GM12878 (cell line): ENCODE results near the gene BLACAT1.

Experiments used
- FOS ChIP-seq: IDR thresholded peaks from 3 replicates; pipeline ENCODE4 v1.6.1; 2011; ENCODE audit warnings: borderline replicate concordance; ENCODE audit not compliant: insufficient read length; ENCODE audit errors: extremely low read depth
- HDAC2 ChIP-seq: fragments of 200-600 bp; sonication (generic); IDR thresholded peaks from 2 replicates; pipeline ENCODE4 v1.6.1; 2017
- HDGF ChIP-seq: fragments of 450-650 bp; IDR thresholded peaks from 2 replicates; pipeline ENCODE4 v1.6.1; 2016; ENCODE audit warnings: antibody characterized with exemption
- MTA2 ChIP-seq: fragments of 450-650 bp; IDR thresholded peaks from 2 replicates; pipeline ENCODE4 v1.6.1; 2016; ENCODE audit warnings: low read depth, mild to moderate bottlenecking, moderate library complexity
- MTA3 ChIP-seq: IDR thresholded peaks from 2 replicates; pipeline ENCODE4 v1.6.1; 2012; ENCODE audit warnings: low read length, inconsistent platforms, borderline replicate concordance
- NBN ChIP-seq: fragments of 450-650 bp; IDR thresholded peaks from 2 replicates; pipeline ENCODE4 v1.6.1; 2016
- NR2C2 ChIP-seq: IDR thresholded peaks from 2 replicates; pipeline ENCODE4 v1.6.1; 2011; ENCODE audit warnings: borderline replicate concordance, low read depth; ENCODE audit not compliant: control insufficient read depth, insufficient read length
- POLR2A ChIP-seq: IDR thresholded peaks from 2 replicates; pipeline ENCODE4 v1.6.1; 2011; ENCODE audit warnings: low read depth, mild to moderate bottlenecking, low read length
- POLR2AphosphoS5 ChIP-seq: IDR thresholded peaks from 2 replicates; pipeline ENCODE4 v1.6.1; 2011; ENCODE audit warnings: mild to moderate bottlenecking, low read length, inconsistent platforms
- SIN3A ChIP-seq: IDR thresholded peaks from 2 replicates; pipeline ENCODE4 v1.6.1; 2012; ENCODE audit warnings: low read depth, low read length, improper control_type of control experiment
- TCF12 ChIP-seq: IDR thresholded peaks from 2 replicates; pipeline ENCODE4 v1.6.1; 2011; ENCODE audit warnings: low read depth, mild to moderate bottlenecking, low read length
- TF ChIP-seq, protein P1 (sequence below): fragments of 450-650 bp; IDR thresholded peaks from 2 replicates; pipeline ENCODE4 v1.6.1; 2017; ENCODE audit warnings: mild to moderate bottlenecking
- TF ChIP-seq, protein P2 (sequence below), 3 experiments: IDR thresholded peaks in 2 of 3; conservative IDR thresholded peaks in 1 of 3; 2 replicates each; pipeline ENCODE4 v1.5.1; 2011; ENCODE audit warnings: low read depth in 3 of 3, low read length in 3 of 3, mild to moderate bottlenecking in 3 of 3, control low read depth in 2 of 3, moderate library complexity in 2 of 3, inconsistent platforms in 1 of 3, mixed read lengths in 1 of 3; ENCODE audit not compliant: control insufficient read depth in 2 of 3, insufficient read depth in 1 of 3; ENCODE audit errors: extremely low read depth in 1 of 3

DNA sequence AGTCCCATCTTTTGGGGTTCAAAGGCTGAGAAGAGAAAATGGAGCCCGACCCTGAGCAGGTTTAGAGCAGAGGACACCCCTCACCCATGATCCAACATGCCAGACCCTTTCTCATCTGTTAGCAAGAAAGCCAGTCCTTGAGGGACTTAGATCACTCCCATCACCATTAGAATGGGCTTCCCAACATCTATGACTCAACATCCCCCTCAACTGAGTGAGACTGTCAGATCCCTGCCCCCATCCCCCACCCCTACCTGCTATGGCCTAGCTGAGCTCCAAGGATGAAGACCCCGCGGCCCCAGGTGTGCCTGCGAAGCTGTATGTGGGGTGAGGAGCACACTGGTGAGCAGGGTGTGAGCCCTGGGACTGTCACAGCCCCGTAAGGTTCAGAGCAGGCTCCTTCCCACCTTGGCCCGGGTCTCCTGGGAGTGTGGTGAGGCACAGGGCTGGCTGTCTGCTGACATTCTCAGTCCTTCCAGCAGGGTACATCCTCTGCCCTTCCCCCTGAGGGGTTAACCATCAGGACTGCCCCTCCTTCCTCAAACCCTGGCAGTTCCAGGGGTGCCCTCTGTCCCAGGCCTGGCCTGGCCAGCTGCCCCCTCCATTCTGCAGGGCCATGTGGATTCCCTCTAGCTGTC, 21.4 kb upstream of the BLACAT1 start:
- TF ChIP-seq HDAC2 (no peak), POLR2AphosphoS5 (no peak), TCF12 (no peak), MTA3 (no peak), FOS (no peak), NR2C2 (no peak), SIN3A (no peak), HDGF (no peak), POLR2A (no peak), MTA2 (no peak), NBN (no peak)
- TF ChIP-seq, protein P1, sequence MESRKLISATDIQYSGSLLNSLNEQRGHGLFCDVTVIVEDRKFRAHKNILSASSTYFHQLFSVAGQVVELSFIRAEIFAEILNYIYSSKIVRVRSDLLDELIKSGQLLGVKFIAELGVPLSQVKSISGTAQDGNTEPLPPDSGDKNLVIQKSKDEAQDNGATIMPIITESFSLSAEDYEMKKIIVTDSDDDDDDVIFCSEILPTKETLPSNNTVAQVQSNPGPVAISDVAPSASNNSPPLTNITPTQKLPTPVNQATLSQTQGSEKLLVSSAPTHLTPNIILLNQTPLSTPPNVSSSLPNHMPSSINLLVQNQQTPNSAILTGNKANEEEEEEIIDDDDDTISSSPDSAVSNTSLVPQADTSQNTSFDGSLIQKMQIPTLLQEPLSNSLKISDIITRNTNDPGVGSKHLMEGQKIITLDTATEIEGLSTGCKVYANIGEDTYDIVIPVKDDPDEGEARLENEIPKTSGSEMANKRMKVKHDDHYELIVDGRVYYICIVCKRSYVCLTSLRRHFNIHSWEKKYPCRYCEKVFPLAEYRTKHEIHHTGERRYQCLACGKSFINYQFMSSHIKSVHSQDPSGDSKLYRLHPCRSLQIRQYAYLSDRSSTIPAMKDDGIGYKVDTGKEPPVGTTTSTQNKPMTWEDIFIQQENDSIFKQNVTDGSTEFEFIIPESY, result no peak
- TF ChIP-seq, protein P2, sequence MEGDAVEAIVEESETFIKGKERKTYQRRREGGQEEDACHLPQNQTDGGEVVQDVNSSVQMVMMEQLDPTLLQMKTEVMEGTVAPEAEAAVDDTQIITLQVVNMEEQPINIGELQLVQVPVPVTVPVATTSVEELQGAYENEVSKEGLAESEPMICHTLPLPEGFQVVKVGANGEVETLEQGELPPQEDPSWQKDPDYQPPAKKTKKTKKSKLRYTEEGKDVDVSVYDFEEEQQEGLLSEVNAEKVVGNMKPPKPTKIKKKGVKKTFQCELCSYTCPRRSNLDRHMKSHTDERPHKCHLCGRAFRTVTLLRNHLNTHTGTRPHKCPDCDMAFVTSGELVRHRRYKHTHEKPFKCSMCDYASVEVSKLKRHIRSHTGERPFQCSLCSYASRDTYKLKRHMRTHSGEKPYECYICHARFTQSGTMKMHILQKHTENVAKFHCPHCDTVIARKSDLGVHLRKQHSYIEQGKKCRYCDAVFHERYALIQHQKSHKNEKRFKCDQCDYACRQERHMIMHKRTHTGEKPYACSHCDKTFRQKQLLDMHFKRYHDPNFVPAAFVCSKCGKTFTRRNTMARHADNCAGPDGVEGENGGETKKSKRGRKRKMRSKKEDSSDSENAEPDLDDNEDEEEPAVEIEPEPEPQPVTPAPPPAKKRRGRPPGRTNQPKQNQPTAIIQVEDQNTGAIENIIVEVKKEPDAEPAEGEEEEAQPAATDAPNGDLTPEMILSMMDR (IDR thresholded peaks at IDR 0.05 in 2 of 3, conservative IDR thresholded peaks at IDR 0.05 in 1 of 3; ENCODE audit: control insufficient read depth in 2 of 3, extremely low read depth in 1 of 3, insufficient read depth in 1 of 3, low read depth in 3 of 3, low read length in 3 of 3), result no peak
